NCI-H226 (cell line): ENCODE measurements around the gene SGSH.

ENCODE experiments used
- DNase-seq: peaks from one replicate; pipeline ENCODE4 v3.0.0-alpha.2; 2015

The SGSH gene

GRCh38 chr17:80223838-80224497 is 3.8 kb upstream of the SGSH start:
- DNase-seq, result no peak

GRCh38 chr17:80223142-80223815 is 3.1 kb upstream of the SGSH start:
- DNase-seq, result no peak

- DNase-seq, result no peak
Measured at GRCh38 chr17:80222376-80223141, 2.4 kb upstream of the SGSH start.

DNA sequence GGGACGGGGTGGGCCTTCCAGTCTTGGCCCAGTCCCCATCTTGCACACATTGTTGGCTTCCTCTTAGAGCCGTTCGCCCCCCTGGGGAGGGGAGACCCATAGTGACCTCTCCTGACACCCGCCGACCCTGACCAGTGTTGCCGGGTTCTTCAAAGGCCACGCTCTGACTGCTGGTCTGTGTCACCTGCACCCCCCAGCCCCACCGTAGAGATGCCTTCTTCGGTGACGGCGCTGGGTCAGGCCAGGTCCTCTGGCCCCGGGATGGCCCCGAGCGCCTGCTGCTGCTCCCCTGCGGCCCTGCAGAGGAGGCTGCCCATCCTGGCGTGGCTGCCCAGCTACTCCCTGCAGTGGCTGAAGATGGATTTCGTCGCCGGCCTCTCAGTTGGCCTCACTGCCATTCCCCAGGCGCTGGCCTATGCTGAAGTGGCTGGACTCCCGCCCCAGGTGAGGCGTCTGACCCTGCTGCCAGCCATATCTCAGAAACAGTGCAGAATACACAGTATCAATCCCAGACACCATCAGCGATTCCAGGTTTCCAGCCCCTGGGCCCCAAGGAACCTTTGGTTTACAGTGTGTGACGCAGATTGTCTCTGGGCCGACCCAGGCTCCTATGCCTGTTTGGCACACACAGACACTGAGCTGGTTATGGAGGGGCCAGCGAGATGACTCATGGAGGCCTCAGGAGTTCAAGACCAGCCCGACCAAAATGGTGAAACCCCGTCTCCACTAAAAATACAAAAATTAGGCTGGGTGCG is 1.4 kb upstream of the SGSH start:
- no peak for DNase-seq

- no peak for DNase-seq
Measured at GRCh38 chr17:80220736-80221215, 643 bp upstream of the SGSH start.

DNA sequence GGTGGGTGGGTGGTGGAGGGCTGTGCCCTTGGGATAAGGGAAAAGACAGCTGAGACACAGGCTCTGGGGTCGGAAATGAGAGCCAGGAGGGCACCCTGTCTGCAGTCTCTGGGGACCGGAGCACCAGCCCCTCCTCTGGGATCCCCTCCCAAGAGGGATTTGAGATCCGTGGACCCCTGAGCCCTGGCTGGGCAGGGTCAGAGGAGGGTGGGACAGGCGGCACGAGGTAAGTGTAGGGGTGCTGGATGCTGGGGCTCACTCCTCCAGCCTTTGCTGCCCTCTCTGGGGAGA is 425 bp downstream of the SGSH start:
- DNase-seq, result no peak

- peak; percentile 41 for DNase-seq
Measured at GRCh38 chr17:80219013-80219762, 945 bp downstream of the SGSH start.

DNA sequence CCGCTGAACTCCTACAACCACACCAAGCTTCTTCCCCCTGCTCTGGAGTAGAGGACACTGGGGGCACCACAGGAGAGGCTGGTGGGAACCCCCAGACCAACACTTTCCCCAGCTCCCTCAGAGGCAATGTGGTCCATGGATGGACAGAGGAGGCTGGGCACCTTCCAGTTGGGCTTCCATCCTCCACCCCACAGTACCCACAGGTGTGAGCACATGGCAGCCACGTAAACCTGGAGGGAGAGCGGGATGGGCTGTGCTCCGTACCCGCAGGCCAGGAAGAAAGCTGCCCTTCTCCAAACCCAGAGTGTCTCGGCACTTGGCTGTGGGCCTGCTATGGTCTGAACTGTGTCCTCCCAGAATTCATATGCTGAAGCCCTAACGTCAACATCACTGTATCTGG is 1.7 kb downstream of the SGSH start:
- DNase-seq, result no peak

DNA sequence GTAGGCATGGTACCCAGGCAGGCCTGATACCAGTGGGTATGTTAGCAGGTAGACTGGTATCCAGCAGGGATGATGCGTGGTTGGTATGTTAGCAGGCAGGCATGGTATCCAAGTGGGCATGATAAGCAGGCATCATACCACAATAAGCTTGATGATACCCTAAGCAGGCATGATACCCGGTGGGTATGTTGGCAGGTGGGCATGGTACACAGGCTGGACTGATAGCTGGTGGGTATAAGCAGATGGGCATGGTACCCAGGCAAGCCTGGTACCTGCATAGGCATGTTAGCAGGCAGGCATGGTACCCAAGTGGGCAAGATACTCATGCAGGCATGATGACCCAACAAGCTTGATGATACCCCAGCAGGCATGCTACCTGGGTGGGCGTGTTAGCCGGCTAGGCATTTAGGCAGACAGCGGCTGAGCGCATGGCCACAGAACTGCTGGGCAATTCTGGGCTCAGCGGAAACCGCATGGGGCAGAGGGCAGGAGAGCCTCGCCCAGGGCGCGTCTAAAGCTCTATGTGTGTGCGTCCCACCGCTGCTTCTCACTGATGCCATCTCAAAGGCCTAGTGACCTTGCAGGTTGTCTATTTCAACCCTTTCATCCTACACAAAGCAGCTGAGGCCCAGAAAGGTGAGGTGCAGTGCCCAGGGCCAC is 2.3 kb downstream of the SGSH start:
- no peak for DNase-seq

- no peak for DNase-seq
Measured at GRCh38 chr17:80216473-80217456, 3.4 kb downstream of the SGSH start.

DNA sequence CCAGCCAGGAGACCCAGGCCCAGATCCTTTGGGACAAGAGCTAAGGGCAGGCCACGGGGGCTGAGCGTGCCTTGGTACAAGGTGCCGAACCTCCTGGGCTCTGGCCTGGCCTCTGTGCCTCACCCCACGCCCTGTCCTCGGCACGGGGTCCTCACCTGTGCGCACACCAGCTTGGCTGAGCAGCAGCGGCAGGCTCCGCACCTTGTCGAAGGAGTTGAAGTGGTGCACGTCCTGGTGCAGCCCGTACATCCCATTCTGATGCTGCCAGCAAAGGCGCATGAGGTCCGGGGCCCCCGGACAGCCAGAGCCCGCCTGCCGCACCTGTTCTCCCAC is 5.3 kb downstream of the SGSH start:
- DNase-seq, result no peak

GRCh38 chr17:80214012-80214877 is 5.9 kb downstream of the SGSH start:
- DNase-seq, result no peak

GRCh38 chr17:80213643-80213975 is 6.5 kb downstream of the SGSH start:
- DNase-seq, result no peak

GRCh38 chr17:80212962-80213642 is 7.0 kb downstream of the SGSH start:
- no peak for DNase-seq

DNA sequence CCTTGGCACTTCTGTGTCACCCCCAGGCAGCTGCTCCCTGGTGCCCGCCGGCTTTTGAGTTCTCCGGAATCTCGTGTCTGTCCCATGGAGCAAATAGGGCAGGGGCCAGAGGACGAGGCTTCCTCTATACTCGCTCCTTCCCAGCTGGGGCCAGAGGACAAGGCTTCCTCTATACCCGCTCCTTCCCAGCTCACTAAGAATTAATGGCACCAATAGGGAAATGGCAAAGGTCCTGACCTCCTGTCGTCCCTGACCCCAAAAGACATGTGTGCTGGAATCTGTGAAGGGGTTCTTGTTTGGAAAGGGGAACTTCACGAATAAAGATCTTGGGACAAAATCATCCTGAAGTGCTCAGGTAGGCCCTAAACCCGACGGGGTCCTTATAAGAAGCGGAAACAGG is 7.6 kb downstream of the SGSH start:
- no peak for DNase-seq

GRCh38 chr17:80212109-80212508 is 8.0 kb downstream of the SGSH start:
- DNase-seq, result no peak

- DNase-seq, result no peak
Measured at GRCh38 chr17:80210348-80211108, 9.6 kb downstream of the SGSH start.

DNA sequence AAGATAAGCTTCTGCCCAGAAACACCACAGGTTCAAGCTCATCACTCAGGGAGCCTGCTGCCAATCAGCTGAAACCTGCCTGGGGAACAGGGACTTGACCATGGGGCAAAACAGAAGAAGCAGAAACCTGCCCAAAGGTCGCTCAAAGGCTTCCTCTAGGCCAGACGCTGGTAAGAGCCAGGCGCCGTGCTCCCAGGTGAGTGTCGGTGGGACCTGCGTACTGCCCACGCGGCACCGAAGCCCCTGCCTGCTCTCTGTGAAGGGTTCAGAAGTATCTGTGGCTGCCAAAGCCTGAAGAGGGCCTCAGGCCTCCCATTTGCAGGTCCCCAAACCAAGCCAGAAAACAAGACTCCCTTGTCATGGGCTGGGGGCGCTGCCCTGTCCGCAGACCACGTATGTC is 10.4 kb downstream of the SGSH start:
- no peak for DNase-seq

GRCh38 chr17:80208050-80208449 is 12.1 kb downstream of the SGSH start:
- DNase-seq, result no peak
